GM20000 (cell line): ENCODE data around the gene DNLZ.

Experiments
- DNase-seq: peaks from one replicate; pipeline ENCODE4 v3.0.0; 2012; ENCODE audit warnings: low spot score
- TF ChIP-seq, protein P1 (sequence below): IDR thresholded peaks from 2 replicates; pipeline ENCODE4 v1.5.1; 2012; ENCODE audit warnings: mild to moderate bottlenecking, control low read depth; ENCODE audit errors: extremely low read depth, missing control alignments

The DNLZ gene

GRCh38 chr9:136373300-136374182, 10.0 kb upstream of the DNLZ start, which contains the start of gene CARD9:
TSS of gene CARD9 (minus strand) at chr9:136373669. CDS start at chr9:136372078, 1,591 bp downstream.
- DNase-seq = peak; percentile 83
- TF ChIP-seq, protein P1, sequence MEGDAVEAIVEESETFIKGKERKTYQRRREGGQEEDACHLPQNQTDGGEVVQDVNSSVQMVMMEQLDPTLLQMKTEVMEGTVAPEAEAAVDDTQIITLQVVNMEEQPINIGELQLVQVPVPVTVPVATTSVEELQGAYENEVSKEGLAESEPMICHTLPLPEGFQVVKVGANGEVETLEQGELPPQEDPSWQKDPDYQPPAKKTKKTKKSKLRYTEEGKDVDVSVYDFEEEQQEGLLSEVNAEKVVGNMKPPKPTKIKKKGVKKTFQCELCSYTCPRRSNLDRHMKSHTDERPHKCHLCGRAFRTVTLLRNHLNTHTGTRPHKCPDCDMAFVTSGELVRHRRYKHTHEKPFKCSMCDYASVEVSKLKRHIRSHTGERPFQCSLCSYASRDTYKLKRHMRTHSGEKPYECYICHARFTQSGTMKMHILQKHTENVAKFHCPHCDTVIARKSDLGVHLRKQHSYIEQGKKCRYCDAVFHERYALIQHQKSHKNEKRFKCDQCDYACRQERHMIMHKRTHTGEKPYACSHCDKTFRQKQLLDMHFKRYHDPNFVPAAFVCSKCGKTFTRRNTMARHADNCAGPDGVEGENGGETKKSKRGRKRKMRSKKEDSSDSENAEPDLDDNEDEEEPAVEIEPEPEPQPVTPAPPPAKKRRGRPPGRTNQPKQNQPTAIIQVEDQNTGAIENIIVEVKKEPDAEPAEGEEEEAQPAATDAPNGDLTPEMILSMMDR = no peak

DNA sequence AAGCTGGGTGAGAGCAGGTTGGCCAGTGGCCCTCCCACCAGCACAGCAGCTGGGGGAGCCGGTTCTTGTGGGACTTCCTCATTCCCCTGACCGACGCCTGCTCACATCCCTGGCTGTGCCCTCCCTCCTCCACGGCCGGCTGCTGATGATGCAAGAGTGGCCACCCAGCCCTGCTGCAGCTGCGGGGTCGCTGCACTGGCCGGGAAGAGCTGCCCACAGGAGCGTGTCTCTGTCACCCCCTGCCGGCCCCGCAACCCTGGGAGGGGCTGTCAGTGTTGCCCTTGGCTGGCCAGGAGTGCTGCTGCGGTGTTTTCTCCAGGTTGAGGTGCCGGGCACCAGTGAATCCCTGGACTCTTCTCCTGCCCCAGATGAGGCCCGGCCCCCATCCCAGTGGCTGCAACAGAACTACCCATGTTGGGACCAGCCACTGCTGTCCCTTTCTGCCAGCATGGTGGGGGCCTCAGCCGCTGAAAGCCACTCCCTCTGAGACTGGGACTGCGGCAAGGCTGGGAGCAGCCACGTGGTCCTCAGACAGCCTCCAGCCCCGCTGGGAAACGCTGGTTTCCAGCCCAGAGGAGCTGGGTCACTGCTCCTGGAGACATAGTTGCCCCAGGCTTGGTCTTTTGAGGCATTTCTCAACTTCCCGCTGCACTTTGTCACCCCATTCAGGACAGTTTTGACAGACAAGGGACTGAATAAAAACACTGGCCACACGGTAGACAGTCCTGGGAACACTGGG, 9.2 kb upstream of the DNLZ start:
- peak; percentile 65 for DNase-seq
- TF ChIP-seq, protein P1 = no peak

DNA sequence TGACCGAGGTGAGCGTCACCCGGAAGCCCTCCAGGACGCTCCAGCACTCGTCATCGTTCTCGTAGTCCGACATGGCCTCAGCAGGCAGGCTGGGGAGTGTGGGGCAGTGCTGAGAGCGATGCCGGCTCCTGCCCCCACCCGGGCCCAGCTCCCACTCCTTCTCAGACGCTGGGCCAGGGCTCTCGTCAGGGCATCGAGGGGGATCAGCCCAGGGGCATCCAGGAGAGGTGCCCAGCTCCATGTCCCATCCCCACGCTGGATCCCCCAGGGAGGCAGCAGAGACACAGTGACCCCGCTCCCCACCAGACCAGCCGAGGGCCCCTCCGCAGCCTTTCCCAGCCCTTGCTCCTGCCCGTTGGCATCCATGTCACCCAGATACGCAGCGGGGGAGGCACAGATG, 8.5 kb upstream of the DNLZ start:
- TF ChIP-seq, protein P1 = no peak
- DNase-seq = no peak

GRCh38 chr9:136371533-136371880, 8.0 kb upstream of the DNLZ start:
- TF ChIP-seq, protein P1 = no peak
- no peak for DNase-seq

- DNase-seq = no peak
- TF ChIP-seq, protein P1 = no peak
Observed at GRCh38 chr9:136370687-136371532, 7.4 kb upstream of the DNLZ start.

- no peak for DNase-seq
- TF ChIP-seq, protein P1 = no peak
Observed at GRCh38 chr9:136370037-136370436, 6.5 kb upstream of the DNLZ start.
